HepG2 (cell line): ENCODE data around the gene ZNF683.

Experiments
- TF ChIP-seq, protein P1 (sequence below): sonication (generic); formaldehyde crosslinking; IDR thresholded peaks from 2 replicates; pipeline ENCODE4 v1.9.0; 2022; ENCODE audit warnings: missing genetic modification reagents, mild to moderate bottlenecking, borderline replicate concordance
- TF ChIP-seq, protein P2 (sequence below): sonication (generic); formaldehyde crosslinking; IDR thresholded peaks from 2 replicates; pipeline ENCODE4 v1.5.0; 2020; ENCODE audit warnings: mild to moderate bottlenecking, missing genetic modification reagents, moderate library complexity
- TF ChIP-seq, protein P3 (sequence below): sonication (generic); formaldehyde crosslinking; IDR thresholded peaks from 2 replicates; pipeline ENCODE4 v1.8.0; 2022; ENCODE audit warnings: missing genetic modification reagents, low read depth, mild to moderate bottlenecking, borderline replicate concordance

DNA sequence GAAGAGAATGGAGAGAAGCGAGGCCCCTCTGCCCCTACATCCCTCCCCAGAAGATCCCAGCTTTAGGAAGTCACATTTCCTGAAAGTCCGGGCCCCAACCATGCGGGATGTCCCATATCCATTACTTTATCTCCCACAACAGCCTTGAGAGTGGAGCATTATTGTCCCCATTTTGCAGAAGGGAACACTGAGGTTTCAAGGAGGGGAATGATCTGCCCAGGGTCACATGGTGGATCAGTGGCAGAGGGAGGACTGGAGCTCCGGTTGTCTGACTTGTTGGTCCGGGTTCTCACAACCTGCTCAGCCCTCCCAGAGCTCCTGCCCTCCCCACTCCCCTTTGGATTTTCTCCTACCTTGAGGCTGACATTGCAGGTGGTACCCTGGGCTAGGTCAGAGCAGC lies 16.4 kb downstream of the ZNF683 start:
- TF ChIP-seq, protein P1, sequence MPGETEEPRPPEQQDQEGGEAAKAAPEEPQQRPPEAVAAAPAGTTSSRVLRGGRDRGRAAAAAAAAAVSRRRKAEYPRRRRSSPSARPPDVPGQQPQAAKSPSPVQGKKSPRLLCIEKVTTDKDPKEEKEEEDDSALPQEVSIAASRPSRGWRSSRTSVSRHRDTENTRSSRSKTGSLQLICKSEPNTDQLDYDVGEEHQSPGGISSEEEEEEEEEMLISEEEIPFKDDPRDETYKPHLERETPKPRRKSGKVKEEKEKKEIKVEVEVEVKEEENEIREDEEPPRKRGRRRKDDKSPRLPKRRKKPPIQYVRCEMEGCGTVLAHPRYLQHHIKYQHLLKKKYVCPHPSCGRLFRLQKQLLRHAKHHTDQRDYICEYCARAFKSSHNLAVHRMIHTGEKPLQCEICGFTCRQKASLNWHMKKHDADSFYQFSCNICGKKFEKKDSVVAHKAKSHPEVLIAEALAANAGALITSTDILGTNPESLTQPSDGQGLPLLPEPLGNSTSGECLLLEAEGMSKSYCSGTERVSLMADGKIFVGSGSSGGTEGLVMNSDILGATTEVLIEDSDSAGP, result no peak
- TF ChIP-seq, protein P2, sequence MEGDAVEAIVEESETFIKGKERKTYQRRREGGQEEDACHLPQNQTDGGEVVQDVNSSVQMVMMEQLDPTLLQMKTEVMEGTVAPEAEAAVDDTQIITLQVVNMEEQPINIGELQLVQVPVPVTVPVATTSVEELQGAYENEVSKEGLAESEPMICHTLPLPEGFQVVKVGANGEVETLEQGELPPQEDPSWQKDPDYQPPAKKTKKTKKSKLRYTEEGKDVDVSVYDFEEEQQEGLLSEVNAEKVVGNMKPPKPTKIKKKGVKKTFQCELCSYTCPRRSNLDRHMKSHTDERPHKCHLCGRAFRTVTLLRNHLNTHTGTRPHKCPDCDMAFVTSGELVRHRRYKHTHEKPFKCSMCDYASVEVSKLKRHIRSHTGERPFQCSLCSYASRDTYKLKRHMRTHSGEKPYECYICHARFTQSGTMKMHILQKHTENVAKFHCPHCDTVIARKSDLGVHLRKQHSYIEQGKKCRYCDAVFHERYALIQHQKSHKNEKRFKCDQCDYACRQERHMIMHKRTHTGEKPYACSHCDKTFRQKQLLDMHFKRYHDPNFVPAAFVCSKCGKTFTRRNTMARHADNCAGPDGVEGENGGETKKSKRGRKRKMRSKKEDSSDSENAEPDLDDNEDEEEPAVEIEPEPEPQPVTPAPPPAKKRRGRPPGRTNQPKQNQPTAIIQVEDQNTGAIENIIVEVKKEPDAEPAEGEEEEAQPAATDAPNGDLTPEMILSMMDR, result no peak
- TF ChIP-seq, protein P3, sequence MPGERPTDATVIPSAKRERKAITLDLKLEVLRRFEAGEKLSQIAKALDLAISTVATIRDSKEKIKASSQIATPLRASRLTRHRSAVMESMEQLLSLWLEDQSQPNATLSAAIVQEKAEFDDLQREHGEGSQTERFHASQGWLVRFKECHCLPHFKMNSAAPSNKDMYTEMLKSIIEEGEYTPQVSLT (CRISPR knock-in tag), result no peak
